Left lung (tissue), 10 donors: ENCODE results near the gene DAZAP1. TPM values are rescaled to one million over a fixed set of nuclear protein-coding genes. Genes with fewer than 3 reads are reported as not detected.

Source experiments
- ATAC-seq: fragments of 200-7000 bp; cut with Tn5 transposase; one replicate; pipeline ENCODE4 v1.9.1; 2020; ENCODE audit warnings: moderate library complexity
- DNase-seq, 4 donors: peaks; one replicate each; pipeline ENCODE4 v3.0.0-alpha.2; 2013 to 2020
- H3K27ac ChIP-seq, 2 donors: fragments of 200-600 bp; sonication (generic) in 1 of 2; one replicate each; pipeline versions ENCODE4 v1.5.0 to v1.8.0; 2020 to 2021
- H3K27me3 ChIP-seq, 2 donors: fragments of 200-600 bp; sonication (generic) in 1 of 2; one replicate each; pipeline versions ENCODE4 v1.5.0 to v1.8.0; 2020 to 2021
- H3K36me3 ChIP-seq, 2 donors: fragments of 200-600 bp; sonication (generic) in 1 of 2; one replicate each; pipeline versions ENCODE4 v1.5.0 to v1.8.0; 2020 to 2021
- H3K4me1 ChIP-seq, 2 donors: fragments of 200-600 bp; one replicate each; pipeline ENCODE4 v1.8.0; 2021
- H3K4me3 ChIP-seq, 2 donors: fragments of 200-600 bp; sonication (generic) in 1 of 2; one replicate each; pipeline versions ENCODE4 v1.5.0 to v1.8.0; 2020 to 2021; ENCODE audit warnings: mild to moderate bottlenecking in 1 of 2
- H3K9me3 ChIP-seq, 2 donors: fragments of 200-600 bp; sonication (generic) in 1 of 2; one replicate each; pipeline versions ENCODE4 v1.5.0 to v1.8.0; 2020 to 2021
- CTCF ChIP-seq, 2 donors: fragments of 200-600 bp; sonication (generic) in 1 of 2; IDR thresholded peaks; one replicate each; pipeline versions ENCODE4 v1.5.0 to v1.8.0; 2021; ENCODE audit warnings: antibody characterized with exemption in 2 of 2
- intact Hi-C, 2 donors: fragments of 100-400 bp; cut with DNase I; formaldehyde crosslinking; loops; one replicate each; pipeline versions ENCODE4 v1.11.2 to v1.14.2; 2022
- polyA plus RNA-seq, 6 donors: library from polyadenylated mRNA; unstranded; fragments of 120-200 nt; gene quantifications; one replicate each; pipeline ENCODE4 v1.2.1, GENCODE V29; 2013; ENCODE audit not compliant: insufficient read length in 6 of 6
- total RNA-seq, 2 donors: library from RNA; stranded (reverse); fragmentation: NEBNext Ultra II Directional; extraction: Animal tissue kit (Norgen Biotek cat#: 25700); gene quantifications; one replicate each; pipeline ENCODE4 v1.2.1, GENCODE V29; 2021
- donor health status: DM: no; HTN: yes; CAD: no.
- donor health status: DM: no; HTN: no; CAD: no.

DAZAP1 gene
- total and polyA plus RNA-seq, 8 donors: 86.4 to 132 (median 93.7) TPM

DNA sequence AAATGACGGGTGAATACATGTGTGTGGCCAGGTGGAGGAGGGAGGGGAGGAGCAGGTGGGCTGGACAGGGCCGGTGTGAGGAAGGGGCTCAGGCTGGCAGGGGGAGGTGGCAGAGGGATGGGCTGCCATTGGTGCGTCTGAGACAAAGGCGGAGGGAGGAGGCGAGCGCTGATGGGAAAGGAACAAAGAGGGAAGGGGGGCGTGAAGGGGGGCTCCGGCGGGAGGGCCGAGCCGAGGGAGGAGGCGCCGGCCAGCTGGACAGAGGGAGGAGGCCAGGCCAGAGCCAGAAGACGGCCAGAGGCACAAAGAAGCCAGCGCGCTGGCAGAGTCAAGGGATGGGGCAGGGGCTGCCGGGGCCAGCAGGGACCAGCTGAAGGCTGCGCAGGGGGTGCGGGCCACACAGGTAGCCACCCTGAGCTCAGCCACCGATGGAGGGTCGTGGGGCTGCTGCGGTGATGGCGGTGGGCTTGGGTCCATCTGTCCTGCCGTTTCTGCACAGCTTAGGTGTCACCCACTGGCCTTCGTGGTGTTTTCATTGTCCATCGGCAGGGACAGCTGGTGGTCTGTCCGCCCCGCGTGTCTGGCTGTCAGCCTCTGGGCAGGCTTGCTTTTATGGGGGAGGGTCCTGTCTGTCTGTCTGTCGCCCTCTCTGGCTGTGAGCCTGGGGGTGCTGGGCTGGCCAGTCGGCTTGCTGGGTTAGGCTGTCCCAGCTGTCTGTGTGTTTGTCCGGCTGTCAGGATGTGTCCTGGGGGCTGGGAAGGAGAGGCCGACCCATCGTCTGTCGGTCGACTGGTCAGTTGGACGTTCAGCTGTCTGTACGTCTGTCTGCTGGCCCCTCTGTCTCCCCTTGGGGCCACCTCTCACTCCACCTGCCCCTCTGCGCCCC lies 44.8 kb downstream of the DAZAP1 start:
- intact Hi-C loops: no loop called here
- no peak for ATAC-seq
- TF ChIP-seq CTCF (IDR thresholded peaks at IDR 0.05): no peak

DNA sequence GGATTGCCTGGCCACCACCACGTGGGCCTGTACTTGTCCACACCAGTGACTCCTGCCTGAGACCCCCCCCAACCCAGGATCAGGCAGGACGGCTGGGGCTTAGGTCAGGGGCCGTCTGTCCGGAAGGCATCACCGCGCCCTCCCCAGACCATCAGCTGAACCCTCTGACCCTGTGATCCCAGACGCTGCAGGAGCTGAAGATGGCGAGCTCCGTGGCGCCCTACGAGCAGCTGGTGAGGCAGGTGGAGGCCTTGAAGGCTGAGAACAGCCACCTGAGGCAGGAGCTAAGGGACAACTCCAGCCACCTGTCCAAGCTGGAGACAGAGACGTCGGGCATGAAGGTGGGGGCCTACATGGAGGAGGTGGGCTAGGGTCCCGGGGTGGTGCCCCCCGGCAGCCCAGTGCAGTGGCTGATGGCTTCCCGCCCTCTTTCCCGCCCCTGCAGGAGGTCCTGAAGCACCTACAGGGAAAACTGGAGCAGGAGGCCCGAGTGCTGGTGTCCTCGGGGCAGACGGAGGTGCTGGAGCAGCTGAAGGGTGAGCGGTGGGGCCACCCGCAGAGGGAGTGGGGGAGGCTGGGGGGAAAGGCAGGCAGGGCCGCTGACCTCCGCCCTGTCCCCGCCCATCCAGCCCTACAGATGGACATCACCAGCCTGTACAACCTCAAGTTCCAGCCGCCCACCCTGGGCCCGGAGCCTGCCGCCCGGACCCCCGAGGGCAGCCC lies 45.6 kb downstream of the DAZAP1 start:
- no peak overlapping the region for H3K27ac ChIP-seq
- H3K4me3 ChIP-seq: no peak overlapping the region
- peaks cover 88 to 100% of the 10 kb centered on the region in 2 donors for H3K27me3 ChIP-seq
- intact Hi-C loops: no loop called here
- DNase-seq (peak in 1 of 4 donors; percentile 64), ATAC-seq (no peak)
- no peaks in the 10 kb centered on the region for H3K9me3 ChIP-seq
- TF ChIP-seq CTCF (IDR thresholded peaks at IDR 0.05): no peak
- peaks cover 0 to 23% of the 10 kb centered on the region in 2 donors for H3K4me1 ChIP-seq
- H3K36me3 ChIP-seq: no peaks in the 10 kb centered on the region

More for the DNA sequence above, 44.8 kb downstream of the DAZAP1 start:
- DNase-seq: peak in 1 of 4 donors; percentile 49
- peaks cover 86 to 100% of the 10 kb centered on the region in 2 donors for H3K27me3 ChIP-seq
- no peaks in the 10 kb centered on the region for H3K36me3 ChIP-seq
- no peak overlapping the region for H3K27ac ChIP-seq
- peaks cover 0 to 23% of the 10 kb centered on the region in 2 donors for H3K4me1 ChIP-seq
- no peaks in the 10 kb centered on the region for H3K9me3 ChIP-seq
- H3K4me3 ChIP-seq: no peak overlapping the region

GRCh38 chr19:1453525-1454364 lies 46.4 kb downstream of the DAZAP1 start:
- ATAC-seq: no peak
- intact Hi-C loops: no loop called here
- H3K27me3 ChIP-seq: peaks cover 84 to 100% of the 10 kb centered on the region in 2 donors
- no peak overlapping the region for H3K4me3 ChIP-seq
- no peak for TF ChIP-seq CTCF (IDR thresholded peaks at IDR 0.05)
- no peak overlapping the region for H3K27ac ChIP-seq
- DNase-seq: peak in 1 of 4 donors; percentile 70
- H3K36me3 ChIP-seq: no peaks in the 10 kb centered on the region
- H3K4me1 ChIP-seq: peaks cover 0 to 23% of the 10 kb centered on the region in 2 donors
- no peaks in the 10 kb centered on the region for H3K9me3 ChIP-seq

GRCh38 chr19:1455002-1455335 lies 47.6 kb downstream of the DAZAP1 start:
- intact Hi-C loops: no loop called here
- Histone ChIP-seq H3K9me3 (no peaks in the 10 kb centered on the region), H3K36me3 (peaks cover 0 to 1% of the 10 kb centered on the region in 2 donors), H3K4me3 (no peak overlapping the region), H3K4me1 (peaks cover 0 to 23% of the 10 kb centered on the region in 2 donors), H3K27ac (no peak overlapping the region), H3K27me3 (peaks cover 75 to 95% of the 10 kb centered on the region in 2 donors)
- DNase-seq (no peak), ATAC-seq (peak; percentile 5)
- TF ChIP-seq CTCF (IDR thresholded peaks at IDR 0.05): no peak
